ENCODE measurements around the gene FAM76A.

- TF ChIP-seq CTCF (IDR thresholded peaks at IDR 0.05), result no peak
- TF ChIP-seq POLR2A (IDR thresholded peaks at IDR 0.05), result no peak
These were observed 52.3 kb downstream of the FAM76A start for GRCh38 chr1:27778056-27778455.

All from esophagus squamous epithelium (tissue), 4 donors.